ENCODE results near the gene GRK7.
"Not testable (repeated sequence)": the region's sequence is repeated elsewhere in the genome, so short reads cannot be mapped to it uniquely, and the experiment has no call there.

GRK7 gene

GRCh38 chr3:141796081-141796888, 33.1 kb downstream of the GRK7 start:
- peak; percentile 53 for DNase-seq

GRCh38 chr3:141796889-141797781, 33.9 kb downstream of the GRK7 start:
- peak; percentile 25 for DNase-seq

- no peak for DNase-seq
These were observed 34.7 kb downstream of the GRK7 start for GRCh38 chr3:141797819-141798447.

- no peak for DNase-seq
These were observed 35.2 kb downstream of the GRK7 start for GRCh38 chr3:141798448-141798845.

- DNase-seq: no peak
These were observed 39.3 kb downstream of the GRK7 start for GRCh38 chr3:141802316-141803077.

- DNase-seq: not testable (repeated sequence)
These were observed 40.3 kb downstream of the GRK7 start for GRCh38 chr3:141803538-141803937.

- no peak for DNase-seq
These were observed 41.2 kb downstream of the GRK7 start for GRCh38 chr3:141804447-141804777.

- DNase-seq: no peak
These were observed 41.8 kb downstream of the GRK7 start for GRCh38 chr3:141804778-141805639.

GRCh38 chr3:141807277-141808033, 44.2 kb downstream of the GRK7 start:
- no peak for DNase-seq

- no peak for DNase-seq
These were observed 45.4 kb downstream of the GRK7 start for GRCh38 chr3:141808586-141808985.

- no peak for DNase-seq
These were observed 47.0 kb downstream of the GRK7 start for GRCh38 chr3:141810161-141810560.

GRCh38 chr3:141811348-141811747, 48.1 kb downstream of the GRK7 start:
- DNase-seq: no peak

GRCh38 chr3:141812084-141812483, 48.9 kb downstream of the GRK7 start:
- DNase-seq: no peak

GRCh38 chr3:141812586-141812985, 49.4 kb downstream of the GRK7 start:
- no peak for DNase-seq

Data from stimulated activated CD4-positive, alpha-beta T cell treated with anti-CD3 and anti-CD28 coated beads, Interleukin-12 subunit alpha, Interleukin-12 subunit beta, amount 100 ng/mL, for 4 hours (primary cell).